ENCODE measurements around the gene EVA1C.

DNA sequence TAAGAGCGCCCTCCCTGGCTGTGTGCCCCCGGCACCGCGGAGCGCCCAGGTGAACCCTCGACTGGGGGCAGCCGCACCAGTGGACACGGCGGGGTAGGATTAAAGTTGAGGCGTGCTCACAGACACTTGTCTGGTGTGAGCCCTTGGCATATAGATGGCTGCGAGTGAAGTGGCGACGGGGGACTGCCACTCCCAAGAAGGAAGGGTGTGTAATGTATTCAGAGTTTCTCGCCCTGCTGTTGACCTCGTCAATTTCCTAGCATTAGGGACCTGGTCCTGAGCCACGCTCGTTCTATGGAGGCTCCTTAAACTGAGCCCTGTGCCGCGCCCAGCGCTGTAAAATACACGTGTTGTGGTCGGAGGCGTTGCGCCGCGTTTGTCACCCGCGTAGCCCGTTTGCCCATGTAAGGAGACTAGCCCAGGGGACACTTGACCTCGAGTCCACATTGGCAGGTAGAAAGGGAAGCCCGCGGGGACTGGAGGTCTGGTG lies 554 bp downstream of the EVA1C start:
- TF ChIP-seq POLR2A (IDR thresholded peaks at IDR 0.05; ENCODE audit: low read depth, low read length) (no peak), GABPA (IDR thresholded peaks at IDR 0.05; ENCODE audit: low read depth) (no peak), NR2C2 (IDR thresholded peaks at IDR 0.05; ENCODE audit: borderline replicate concordance, control insufficient read depth, insufficient read length, low read depth) (no peak)
- TF ChIP-seq, protein P1, sequence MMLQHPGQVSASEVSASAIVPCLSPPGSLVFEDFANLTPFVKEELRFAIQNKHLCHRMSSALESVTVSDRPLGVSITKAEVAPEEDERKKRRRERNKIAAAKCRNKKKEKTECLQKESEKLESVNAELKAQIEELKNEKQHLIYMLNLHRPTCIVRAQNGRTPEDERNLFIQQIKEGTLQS (IDR thresholded peaks at IDR 0.05; ENCODE audit: borderline replicate concordance, extremely low read depth, low read depth, low read length) = no peak
